ENCODE measurements around the gene MC1R.
A peak's percentile ranks its signal among the peaks of the same experiment; 100 is the strongest.

Gene MC1R

GRCh38 chr16:89897204-89897603 is 21.5 kb upstream of the MC1R start:
- no peak for DNase-seq

- DNase-seq: no peak
These were observed 20.3 kb upstream of the MC1R start for GRCh38 chr16:89898201-89898967.

- DNase-seq: no peak
These were observed 18.7 kb upstream of the MC1R start for GRCh38 chr16:89899879-89900481.

GRCh38 chr16:89900885-89901284 is 17.8 kb upstream of the MC1R start:
- DNase-seq: no peak

GRCh38 chr16:89902980-89903379 is 15.7 kb upstream of the MC1R start:
- no peak for DNase-seq

DNA sequence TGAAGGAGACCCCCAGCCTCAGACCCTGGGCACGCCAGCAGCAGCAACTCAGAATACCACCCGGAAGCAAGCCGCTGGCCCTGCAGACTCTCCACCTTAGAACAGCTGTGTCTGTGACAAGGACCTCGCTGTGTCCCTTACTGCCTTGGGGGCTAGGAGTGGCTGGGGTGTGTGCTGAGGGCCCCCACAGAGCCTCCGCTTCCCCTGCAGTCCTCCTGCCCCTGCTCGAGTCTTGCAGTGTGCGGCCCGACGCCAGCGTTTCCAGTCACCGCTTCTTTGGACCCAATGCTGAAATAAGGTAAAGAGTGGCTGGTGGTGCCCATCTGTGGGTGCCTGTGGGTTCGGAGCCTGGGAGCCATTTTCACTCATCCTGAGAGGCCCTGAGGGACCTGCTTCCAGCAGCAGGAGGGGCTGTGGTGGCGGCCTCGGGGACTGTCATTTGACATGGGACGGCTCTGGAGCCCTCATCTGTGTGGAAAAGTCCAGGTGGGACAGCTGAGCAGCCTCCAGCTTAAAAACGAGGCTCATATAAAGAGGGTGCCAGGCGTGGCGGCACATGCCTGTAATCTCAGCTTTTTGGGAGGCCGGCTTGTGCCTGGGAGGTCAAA is 14.7 kb upstream of the MC1R start:
- no peak for DNase-seq

- DNase-seq: no peak
These were observed 13.8 kb upstream of the MC1R start for GRCh38 chr16:89904606-89905510.

GRCh38 chr16:89905511-89906139 is 13.0 kb upstream of the MC1R start:
- DNase-seq: no peak

GRCh38 chr16:89906140-89907025 is 12.3 kb upstream of the MC1R start:
- no peak for DNase-seq

DNA sequence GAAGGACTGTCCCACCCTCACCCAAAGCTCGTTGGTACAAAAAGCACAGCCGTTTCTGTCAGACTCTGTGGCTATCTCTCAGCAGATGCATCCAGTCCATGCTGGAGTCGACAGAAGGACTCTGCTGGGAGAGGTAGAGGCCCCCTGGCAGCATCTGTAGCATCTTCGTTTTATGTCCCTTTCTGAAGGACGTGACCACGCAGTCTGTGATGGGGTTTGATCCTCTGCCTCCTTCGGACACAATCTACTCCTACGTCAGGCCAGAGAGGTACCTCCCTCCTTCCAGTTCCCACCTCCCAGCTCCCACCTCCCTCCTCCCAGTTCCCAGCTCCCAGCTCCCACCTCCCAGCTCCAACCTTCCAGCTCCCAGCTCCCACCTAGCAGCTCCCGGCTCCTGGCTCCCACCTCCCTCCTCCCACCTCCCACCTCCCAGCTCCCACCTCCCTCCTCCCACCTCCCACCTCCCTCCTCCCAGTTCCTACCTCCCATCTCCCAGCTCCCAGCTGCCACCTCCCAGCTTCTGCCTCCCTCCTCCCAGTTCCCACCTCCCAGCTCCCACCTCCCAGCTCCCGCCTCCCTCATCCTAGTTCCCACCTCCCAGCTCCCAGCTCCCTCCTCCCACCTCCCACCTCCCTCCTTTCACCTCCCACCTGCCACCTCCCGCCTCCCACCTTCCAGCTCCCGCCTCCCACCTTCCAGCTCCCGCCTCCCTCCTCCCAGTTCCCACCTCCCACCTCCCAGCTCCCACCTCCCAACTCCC is 11.4 kb upstream of the MC1R start:
- no peak for DNase-seq

DNA sequence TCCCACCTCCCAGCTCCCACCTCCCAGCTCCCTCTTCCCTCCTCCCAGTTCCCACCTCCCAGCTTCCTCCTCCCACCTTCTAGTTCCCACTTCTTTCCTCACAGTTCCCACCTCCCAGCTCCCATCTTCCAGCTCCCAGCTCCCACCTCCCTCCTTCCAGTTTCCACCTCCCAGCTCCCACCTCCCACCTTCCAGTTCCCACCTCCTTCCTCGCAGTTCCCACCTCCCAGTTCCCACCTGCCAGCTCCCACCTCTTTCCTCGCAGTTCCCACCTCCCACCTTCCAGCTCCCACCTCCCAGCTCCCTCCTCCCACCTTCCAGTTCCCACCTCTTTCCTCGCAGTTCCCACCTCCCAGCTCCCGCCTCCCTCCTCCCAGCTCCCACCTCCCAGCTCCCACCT is 10.4 kb upstream of the MC1R start:
- no peak for DNase-seq

DNA sequence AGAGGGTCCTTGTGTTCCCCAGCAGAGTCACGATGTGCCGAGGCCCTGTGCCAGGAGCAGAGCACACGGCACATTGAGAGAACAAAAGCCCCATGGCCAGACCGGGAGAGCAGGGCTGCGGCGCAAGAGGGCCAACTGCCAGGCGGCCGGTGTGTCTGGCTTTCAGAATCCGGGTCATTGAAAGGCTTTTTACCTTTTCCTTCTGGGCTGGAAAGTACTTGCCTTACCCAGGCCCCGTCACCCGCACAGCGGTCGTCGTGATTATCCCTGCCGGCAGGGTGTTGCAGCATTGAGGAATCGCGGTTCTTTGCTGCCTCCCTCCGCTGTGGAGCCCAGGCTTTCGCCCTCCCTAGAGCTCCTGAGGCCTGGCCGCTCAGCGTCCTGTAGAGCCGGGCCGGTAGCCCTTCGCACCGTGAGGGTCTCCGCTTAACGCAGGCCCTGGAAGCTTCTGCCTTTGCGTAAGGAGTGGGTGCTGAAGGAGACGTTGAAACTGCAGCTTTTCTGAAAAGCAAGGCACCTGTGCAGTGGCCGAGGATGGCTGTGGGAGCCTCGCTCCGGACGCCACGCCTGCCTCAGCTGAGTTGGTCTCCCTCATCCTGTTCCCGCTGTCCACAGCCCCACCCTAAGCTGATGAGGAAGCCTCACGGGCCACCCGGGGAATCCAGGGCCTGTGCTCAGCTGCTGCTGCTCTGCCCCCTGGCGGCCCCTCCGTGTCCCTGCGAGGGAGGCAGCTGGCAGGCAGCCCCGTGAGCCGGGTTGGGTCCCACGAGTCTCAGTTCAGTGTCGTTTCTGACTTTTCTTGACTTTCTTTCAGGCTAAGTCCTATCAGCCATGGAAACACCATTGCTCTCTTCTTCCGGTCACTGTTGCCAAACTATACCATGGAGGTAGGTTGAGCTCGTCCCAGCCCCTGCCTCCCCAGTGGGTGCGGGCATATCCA is 8.6 kb upstream of the MC1R start:
- DNase-seq: peak; percentile 67

DNA sequence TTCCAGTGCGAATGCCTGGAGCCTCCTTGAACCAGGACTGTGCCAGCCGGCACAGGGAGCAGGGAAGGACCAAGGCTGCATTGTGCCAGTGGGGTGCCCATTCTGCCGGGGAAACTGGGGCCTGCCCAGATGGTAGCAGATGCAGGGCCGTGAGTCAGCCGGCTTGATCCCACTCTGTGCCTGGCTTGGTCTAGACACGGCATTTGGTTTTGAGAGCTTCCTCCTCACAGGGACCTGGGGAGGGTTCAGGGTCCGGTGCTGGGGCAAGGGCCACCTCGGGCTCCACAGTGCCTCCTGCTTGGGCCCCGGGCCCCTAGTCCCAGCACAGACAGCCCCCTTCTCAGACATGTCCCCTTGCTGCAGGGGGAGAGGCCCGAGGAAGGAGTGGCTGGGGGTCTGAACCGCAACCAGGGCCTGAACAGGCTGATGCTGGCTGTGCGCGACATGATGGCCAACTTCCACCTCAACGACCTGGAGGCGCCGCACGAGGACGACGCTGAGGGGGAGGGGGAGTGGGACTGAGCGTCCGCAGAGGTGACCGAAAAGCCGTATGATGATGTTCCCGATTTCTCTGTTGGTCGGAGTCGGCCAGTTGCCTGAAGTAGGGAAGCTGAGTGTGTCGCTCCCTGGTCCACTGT is 7.8 kb upstream of the MC1R start:
- no peak for DNase-seq

- no peak for DNase-seq
These were observed 7.3 kb upstream of the MC1R start for GRCh38 chr16:89911375-89911774.

GRCh38 chr16:89912143-89912542 is 6.5 kb upstream of the MC1R start:
- DNase-seq: no peak

DNA sequence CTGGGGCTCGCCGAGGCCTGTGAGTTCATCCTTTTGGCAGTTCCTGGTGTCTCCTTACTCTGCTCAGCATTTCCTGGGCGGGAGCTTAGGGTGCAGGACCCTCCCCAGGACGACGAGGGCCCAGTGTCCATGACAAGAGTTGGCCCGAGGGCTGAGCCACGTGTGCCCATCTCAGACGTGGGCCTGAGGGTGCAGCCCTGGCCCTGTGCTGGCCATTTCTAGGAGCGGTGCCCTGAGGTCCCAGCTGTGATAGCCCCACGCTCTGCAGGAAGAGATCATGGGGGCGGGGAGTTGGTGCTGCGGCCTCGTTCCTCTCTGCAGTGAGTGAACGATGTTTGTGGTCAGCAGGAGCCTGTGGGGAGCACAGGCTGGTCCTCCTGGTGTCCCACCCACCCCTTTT is 6.0 kb upstream of the MC1R start:
- no peak for DNase-seq

DNA sequence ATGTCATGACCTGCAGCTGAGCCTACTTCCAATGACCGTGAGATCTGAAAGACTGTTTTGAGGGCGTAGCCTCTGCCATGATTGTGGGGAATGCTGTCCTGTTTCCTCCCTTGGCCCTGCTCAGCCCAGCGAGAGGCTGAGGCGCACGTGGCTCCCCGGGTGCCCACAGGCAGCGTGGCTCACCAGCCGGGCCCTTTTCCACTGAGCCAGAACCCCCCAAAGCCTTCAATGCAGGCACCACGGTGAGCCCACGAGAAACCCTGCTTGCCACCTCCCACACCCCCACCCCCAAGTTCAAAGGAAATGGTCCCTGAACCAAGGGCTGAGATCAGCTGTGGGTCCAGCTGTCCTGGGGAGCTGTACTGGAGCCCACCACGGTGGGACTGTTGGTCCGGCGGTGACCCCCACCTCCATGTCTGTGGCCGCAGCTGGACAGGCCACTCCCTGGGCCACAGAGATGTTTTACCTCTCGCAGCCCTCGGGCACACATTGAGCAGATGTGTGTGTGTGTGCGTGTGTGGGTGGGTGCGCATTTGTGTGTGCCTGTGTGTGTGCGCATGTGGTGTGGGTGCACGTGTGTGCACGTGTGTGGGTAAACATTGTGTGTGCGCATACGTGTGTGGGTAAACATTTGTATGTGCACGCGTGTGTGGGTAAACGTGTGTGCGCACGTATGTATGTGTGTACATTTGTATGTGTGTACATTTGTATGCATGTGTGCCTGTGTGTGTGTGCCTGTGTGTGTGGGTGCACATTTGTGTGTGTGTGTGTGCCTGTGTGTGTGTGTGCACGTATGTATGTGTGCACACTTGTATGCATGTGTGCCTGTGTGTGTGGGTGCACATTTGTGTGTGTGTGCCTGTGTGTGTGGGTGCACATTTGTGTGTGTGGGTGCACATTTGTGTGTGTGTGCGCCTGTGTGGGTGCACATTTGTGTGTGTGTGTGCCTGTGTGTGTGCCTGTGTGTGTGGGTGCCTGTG is 5.0 kb upstream of the MC1R start:
- no peak for DNase-seq

Data from OCI-M1 (cell line).